Upper lobe of left lung (tissue), 4 donors: ENCODE measurements around the gene NSMCE4A.
A peak's percentile ranks its signal among the peaks of the same experiment; 100 is the strongest.

Experiments
- EP300 ChIP-seq, 4 donors: sonication (generic); formaldehyde crosslinking; IDR thresholded peaks; one replicate each; pipeline ENCODE4 v1.5.1; 2017; ENCODE audit warnings: antibody characterized with exemption in 4 of 4, control low read depth in 2 of 4
- POLR2A ChIP-seq, 4 donors: fragments of 450-650 bp; IDR thresholded peaks; one replicate each; pipeline ENCODE4 v1.5.1; 2016 to 2017; ENCODE audit warnings: antibody characterized with exemption in 4 of 4, mild to moderate bottlenecking in 2 of 4
- POLR2AphosphoS5 ChIP-seq, 2 donors: sonication (generic); formaldehyde crosslinking; IDR thresholded peaks; one replicate each; pipeline ENCODE4 v1.5.1; 2017; ENCODE audit warnings: antibody characterized with exemption in 2 of 2
- TF ChIP-seq, protein P1 (sequence below), 6 experiments: fragments of 450-650 bp in 4 of 6; fragments of 200-600 bp in 2 of 6; sonication (generic) in 2 of 6; IDR thresholded peaks; one replicate each; pipeline ENCODE4 v1.5.1; 2016 to 2019; ENCODE audit warnings: antibody characterized with exemption in 6 of 6

DNA sequence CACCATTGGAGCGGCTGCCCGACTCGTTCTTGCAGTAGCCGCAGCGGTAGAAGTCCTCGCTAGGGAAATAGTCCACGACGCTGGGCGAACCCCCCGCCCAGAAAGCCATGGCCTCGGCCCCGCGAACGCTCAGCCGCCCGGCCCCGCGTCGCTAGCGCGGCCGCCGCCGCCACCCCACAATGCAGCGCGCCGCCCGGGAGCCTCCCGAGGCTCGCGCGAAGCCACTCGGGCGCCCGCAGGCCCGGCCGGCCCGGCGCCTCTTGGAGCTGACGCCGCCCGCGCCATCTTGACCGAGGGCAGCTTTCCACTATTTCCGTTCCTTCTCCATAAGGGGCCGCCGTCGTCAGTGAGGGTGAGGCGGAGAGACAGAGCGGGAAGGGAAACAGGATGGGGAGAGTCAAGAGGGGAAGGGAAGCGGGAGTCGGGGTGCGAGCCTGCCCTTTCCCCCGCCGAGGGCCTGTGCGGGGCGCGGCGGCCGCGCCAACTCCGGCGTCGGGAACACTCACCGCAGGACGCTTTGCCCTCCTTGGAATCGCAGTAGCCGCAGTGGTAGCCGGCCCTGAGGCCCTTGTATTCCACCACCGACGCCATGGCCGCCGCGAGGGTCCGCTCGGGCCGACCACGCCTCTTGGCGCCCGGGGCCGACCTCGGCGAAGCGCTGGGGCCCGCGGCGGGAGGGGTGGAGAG is 47.0 kb downstream of the NSMCE4A start, which contains the start of gene ATE1:
- TF ChIP-seq, protein P1, sequence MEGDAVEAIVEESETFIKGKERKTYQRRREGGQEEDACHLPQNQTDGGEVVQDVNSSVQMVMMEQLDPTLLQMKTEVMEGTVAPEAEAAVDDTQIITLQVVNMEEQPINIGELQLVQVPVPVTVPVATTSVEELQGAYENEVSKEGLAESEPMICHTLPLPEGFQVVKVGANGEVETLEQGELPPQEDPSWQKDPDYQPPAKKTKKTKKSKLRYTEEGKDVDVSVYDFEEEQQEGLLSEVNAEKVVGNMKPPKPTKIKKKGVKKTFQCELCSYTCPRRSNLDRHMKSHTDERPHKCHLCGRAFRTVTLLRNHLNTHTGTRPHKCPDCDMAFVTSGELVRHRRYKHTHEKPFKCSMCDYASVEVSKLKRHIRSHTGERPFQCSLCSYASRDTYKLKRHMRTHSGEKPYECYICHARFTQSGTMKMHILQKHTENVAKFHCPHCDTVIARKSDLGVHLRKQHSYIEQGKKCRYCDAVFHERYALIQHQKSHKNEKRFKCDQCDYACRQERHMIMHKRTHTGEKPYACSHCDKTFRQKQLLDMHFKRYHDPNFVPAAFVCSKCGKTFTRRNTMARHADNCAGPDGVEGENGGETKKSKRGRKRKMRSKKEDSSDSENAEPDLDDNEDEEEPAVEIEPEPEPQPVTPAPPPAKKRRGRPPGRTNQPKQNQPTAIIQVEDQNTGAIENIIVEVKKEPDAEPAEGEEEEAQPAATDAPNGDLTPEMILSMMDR (IDR thresholded peaks at IDR 0.05) = peak in 2 of 6 experiments; percentile 18 to 33
- peak; percentile 74 to 88 for TF ChIP-seq POLR2AphosphoS5 (IDR thresholded peaks at IDR 0.05)
- TF ChIP-seq EP300 (IDR thresholded peaks at IDR 0.05) = no peak
- peak; percentile 46 to 81 (median 71) for TF ChIP-seq POLR2A (IDR thresholded peaks at IDR 0.05)
